ENCODE measurements around the gene SLC24A1. TPM values are rescaled to one million over a fixed set of nuclear protein-coding genes. Genes with fewer than 3 reads are reported as not detected.

SLC24A1 gene
- 13.0 TPM for total RNA-seq (2021; ENCODE audit: unreplicated experiment)
- polyA plus RNA-seq (2012; ENCODE audit: insufficient read length): 6.9 TPM
- Bru-seq, nascent RNA: percentile 53 among the genes with signal in this experiment
- BruChase-seq, experiment 1, labeled RNA remaining after a 2-hour chase: percentile 54 among the genes with signal in this experiment
- BruChase-seq, experiment 2, labeled RNA remaining after a 6-hour chase: percentile 60 among the genes with signal in this experiment
- long read RNA-seq, partial matches to known transcripts: 1 of 5 reads
- long read RNA-seq, other reads (novel, unspliced or antisense): 4 of 5 reads

DNA sequence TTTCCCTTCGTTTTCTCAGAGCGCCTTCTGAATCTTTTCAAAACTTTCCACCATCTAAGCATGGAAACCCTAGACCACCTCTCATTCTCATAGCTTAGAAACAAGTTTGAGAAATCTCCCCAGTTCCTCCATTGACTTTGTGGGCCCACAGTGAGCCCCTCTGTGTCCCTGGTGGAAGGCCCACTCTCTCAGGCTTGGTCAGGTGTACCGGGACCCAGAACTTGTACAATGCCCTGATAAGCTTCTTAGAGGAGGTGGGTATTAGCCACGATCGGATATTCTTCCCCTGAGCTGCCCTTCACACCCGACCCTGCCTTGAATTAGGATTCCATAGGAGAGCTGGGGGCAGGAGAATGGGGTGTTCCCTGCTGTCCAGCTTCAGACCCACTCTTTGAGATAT lies at the start of gene SLC24A1:
Gene SLC24A1 (plus strand): TSS at position 301 of the 400 bp plus-strand sequence. CDS start 2,143 bp downstream, outside the sequence.
- no peak for DNase-seq (ENCODE audit: low read depth, low spot score)
- no peaks in the 10 kb centered on the region for H3K27me3 ChIP-seq (ENCODE audit: control insufficient read depth, insufficient read depth, low read length)
- in situ Hi-C loops (cut with HindIII; ENCODE audit: low pct_unique_long_range_greater_than_20kb, low sequenced_read_pairs) (no loop called here), intact Hi-C loops (cut with micrococcal nuclease; ENCODE audit: unreplicated experiment) (no loop called here)
- H3K4me1 ChIP-seq (ENCODE audit: control insufficient read depth, insufficient read depth, low read length): no peaks in the 10 kb centered on the region
- ChIA-PET POLR2A (no interaction called here), CTCF (no interaction called here)
- no peak within 1 kb of the TSS for H3K27ac ChIP-seq (ENCODE audit: low read length)
- H3K9me3 ChIP-seq (ENCODE audit: control insufficient read depth, insufficient read depth, low read depth, low read length): no peaks in the 10 kb centered on the region
- no TSS peak for BruUV-seq (replicated peaks)
- ATAC-seq: no peak
- TF ChIP-seq TCF7L2 (IDR thresholded peaks at IDR 0.05; ENCODE audit: low read depth, low read length): no peak
- no peak for TF ChIP-seq POLR2AphosphoS5 (IDR thresholded peaks at IDR 0.05; ENCODE audit: low read depth, low read length)
- TF ChIP-seq, protein P1, sequence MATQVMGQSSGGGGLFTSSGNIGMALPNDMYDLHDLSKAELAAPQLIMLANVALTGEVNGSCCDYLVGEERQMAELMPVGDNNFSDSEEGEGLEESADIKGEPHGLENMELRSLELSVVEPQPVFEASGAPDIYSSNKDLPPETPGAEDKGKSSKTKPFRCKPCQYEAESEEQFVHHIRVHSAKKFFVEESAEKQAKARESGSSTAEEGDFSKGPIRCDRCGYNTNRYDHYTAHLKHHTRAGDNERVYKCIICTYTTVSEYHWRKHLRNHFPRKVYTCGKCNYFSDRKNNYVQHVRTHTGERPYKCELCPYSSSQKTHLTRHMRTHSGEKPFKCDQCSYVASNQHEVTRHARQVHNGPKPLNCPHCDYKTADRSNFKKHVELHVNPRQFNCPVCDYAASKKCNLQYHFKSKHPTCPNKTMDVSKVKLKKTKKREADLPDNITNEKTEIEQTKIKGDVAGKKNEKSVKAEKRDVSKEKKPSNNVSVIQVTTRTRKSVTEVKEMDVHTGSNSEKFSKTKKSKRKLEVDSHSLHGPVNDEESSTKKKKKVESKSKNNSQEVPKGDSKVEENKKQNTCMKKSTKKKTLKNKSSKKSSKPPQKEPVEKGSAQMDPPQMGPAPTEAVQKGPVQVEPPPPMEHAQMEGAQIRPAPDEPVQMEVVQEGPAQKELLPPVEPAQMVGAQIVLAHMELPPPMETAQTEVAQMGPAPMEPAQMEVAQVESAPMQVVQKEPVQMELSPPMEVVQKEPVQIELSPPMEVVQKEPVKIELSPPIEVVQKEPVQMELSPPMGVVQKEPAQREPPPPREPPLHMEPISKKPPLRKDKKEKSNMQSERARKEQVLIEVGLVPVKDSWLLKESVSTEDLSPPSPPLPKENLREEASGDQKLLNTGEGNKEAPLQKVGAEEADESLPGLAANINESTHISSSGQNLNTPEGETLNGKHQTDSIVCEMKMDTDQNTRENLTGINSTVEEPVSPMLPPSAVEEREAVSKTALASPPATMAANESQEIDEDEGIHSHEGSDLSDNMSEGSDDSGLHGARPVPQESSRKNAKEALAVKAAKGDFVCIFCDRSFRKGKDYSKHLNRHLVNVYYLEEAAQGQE (IDR thresholded peaks at IDR 0.05; ENCODE audit: insufficient read depth in 1 of 2, low read depth in 2 of 2, low read length in 1 of 2): no peak
- TF ChIP-seq, protein P2, sequence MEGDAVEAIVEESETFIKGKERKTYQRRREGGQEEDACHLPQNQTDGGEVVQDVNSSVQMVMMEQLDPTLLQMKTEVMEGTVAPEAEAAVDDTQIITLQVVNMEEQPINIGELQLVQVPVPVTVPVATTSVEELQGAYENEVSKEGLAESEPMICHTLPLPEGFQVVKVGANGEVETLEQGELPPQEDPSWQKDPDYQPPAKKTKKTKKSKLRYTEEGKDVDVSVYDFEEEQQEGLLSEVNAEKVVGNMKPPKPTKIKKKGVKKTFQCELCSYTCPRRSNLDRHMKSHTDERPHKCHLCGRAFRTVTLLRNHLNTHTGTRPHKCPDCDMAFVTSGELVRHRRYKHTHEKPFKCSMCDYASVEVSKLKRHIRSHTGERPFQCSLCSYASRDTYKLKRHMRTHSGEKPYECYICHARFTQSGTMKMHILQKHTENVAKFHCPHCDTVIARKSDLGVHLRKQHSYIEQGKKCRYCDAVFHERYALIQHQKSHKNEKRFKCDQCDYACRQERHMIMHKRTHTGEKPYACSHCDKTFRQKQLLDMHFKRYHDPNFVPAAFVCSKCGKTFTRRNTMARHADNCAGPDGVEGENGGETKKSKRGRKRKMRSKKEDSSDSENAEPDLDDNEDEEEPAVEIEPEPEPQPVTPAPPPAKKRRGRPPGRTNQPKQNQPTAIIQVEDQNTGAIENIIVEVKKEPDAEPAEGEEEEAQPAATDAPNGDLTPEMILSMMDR (IDR thresholded peaks at IDR 0.05): no peak
- no peak for TF ChIP-seq SIN3A (IDR thresholded peaks at IDR 0.05; ENCODE audit: borderline replicate concordance, insufficient read depth, low read depth, low read length)
- no peak within 1 kb of the TSS for H3K4me3 ChIP-seq (ENCODE audit: low read depth in 2 of 2, low read length in 2 of 2)
- H3K36me3 ChIP-seq (ENCODE audit: control insufficient read depth, insufficient read depth, low read length): no peaks in the 10 kb centered on the region

DNA sequence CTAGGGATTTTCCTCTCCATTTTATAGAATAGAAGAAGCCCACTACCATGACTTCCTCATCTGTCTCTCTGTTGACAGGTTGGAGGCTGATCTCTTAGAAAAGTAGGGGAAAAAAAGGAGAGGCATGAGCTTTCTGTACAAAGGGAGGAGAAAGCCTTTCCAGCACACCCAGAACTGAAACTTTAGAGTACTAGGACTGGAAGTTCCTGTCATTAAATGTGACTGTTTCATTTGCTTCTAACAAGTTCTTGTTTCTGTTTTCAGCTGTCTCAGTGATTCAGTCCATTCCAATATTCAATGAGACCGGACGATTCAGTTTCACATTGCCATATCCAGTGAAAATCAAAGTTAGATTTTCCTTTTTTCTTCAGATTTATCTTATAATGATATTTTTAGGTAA lies 49.8 kb upstream of the SLC24A1 start:
- Histone ChIP-seq H3K27me3 (ENCODE audit: control insufficient read depth, insufficient read depth, low read length) (no peaks in the 10 kb centered on the region), H3K9me3 (ENCODE audit: control insufficient read depth, insufficient read depth, low read depth, low read length) (no peaks in the 10 kb centered on the region), H3K27ac (ENCODE audit: low read length) (no peak overlapping the region), H3K4me1 (ENCODE audit: control insufficient read depth, insufficient read depth, low read length) (no peaks in the 10 kb centered on the region), H3K36me3 (ENCODE audit: control insufficient read depth, insufficient read depth, low read length) (peaks cover 19% of the 10 kb centered on the region; the same call in 1 of the 2 replicates), H3K4me3 (ENCODE audit: low read depth in 2 of 2, low read length in 2 of 2) (no peak overlapping the region)
- in situ Hi-C loops (cut with HindIII; ENCODE audit: low pct_unique_long_range_greater_than_20kb, low sequenced_read_pairs) (no loop called here), intact Hi-C loops (cut with micrococcal nuclease; ENCODE audit: unreplicated experiment) (no loop called here)
- TF ChIP-seq, protein P1 (IDR thresholded peaks at IDR 0.05; ENCODE audit: insufficient read depth in 1 of 2, low read depth in 2 of 2, low read length in 1 of 2): no peak
- no peak for TF ChIP-seq TCF7L2 (IDR thresholded peaks at IDR 0.05; ENCODE audit: low read depth, low read length)
- no peak for TF ChIP-seq POLR2AphosphoS5 (IDR thresholded peaks at IDR 0.05; ENCODE audit: low read depth, low read length)
- TF ChIP-seq, protein P2 (IDR thresholded peaks at IDR 0.05): no peak
- no peak for TF ChIP-seq SIN3A (IDR thresholded peaks at IDR 0.05; ENCODE audit: borderline replicate concordance, insufficient read depth, low read depth, low read length)
- POLR2A ChIA-PET: no interaction called here
- DNase-seq (ENCODE audit: low read depth, low spot score) (no peak), ATAC-seq (no peak)
- no TSS peak for BruUV-seq (replicated peaks)
- CTCF ChIA-PET: no interaction called here

All from Panc1 (cell line).